Peyer's patch (tissue), 4 donors: ENCODE measurements around the gene LASP1.

ENCODE experiments used
- CTCF ChIP-seq, 6 experiments: fragments of 450-650 bp in 4 of 6; fragments of 200-600 bp in 2 of 6; sonication (generic) in 1 of 6; IDR thresholded peaks; one replicate each; pipeline ENCODE4 v1.5.1; 2017 to 2019; ENCODE audit warnings: antibody characterized with exemption in 6 of 6, mild to moderate bottlenecking in 3 of 6, moderate library complexity in 1 of 6
- POLR2A ChIP-seq, 2 donors: fragments of 450-650 bp; IDR thresholded peaks; one replicate each; pipeline ENCODE4 v1.5.1; 2017; ENCODE audit warnings: antibody characterized with exemption in 2 of 2, mild to moderate bottlenecking in 2 of 2, moderate library complexity in 2 of 2

- TF ChIP-seq POLR2A (IDR thresholded peaks at IDR 0.05) (no peak), CTCF (IDR thresholded peaks at IDR 0.05) (no peak)
Observed at GRCh38 chr17:38897671-38898290, 27.9 kb downstream of the LASP1 start.
